Right atrium auricular region (tissue), 2 donors: Measurements from ENCODE around the gene CCDC183. TPM values are rescaled to one million over a fixed set of nuclear protein-coding genes. Genes with fewer than 3 reads are reported as not detected.
A peak's percentile ranks its signal among the peaks of the same experiment; 100 is the strongest.

Experiments used
- DNase-seq: peaks from one replicate; pipeline ENCODE4 v3.0.0-alpha.2; 2019; ENCODE audit warnings: low spot score
- H3K27ac ChIP-seq, 2 donors: fragments of 200-600 bp; sonication (generic); 1 replicate in 1 of 2; 2 replicates in 1 of 2; pipeline ENCODE4 v1.5.1; 2016 to 2019
- H3K27me3 ChIP-seq, 2 donors: fragments of 200-600 bp; sonication (generic); one replicate each; pipeline versions ENCODE4 v1.5.1 to v1.6.0; 2017 to 2019
- H3K36me3 ChIP-seq: fragments of 200-600 bp; sonication (generic); one replicate; pipeline ENCODE4 v1.5.1; 2016
- H3K4me1 ChIP-seq, 2 donors: fragments of 200-600 bp; sonication (generic); one replicate each; pipeline versions ENCODE4 v1.5.1 to v1.6.0; 2017 to 2019
- H3K4me3 ChIP-seq, 2 donors: fragments of 200-600 bp; sonication (generic); 1 replicate in 1 of 2; 2 replicates in 1 of 2; pipeline ENCODE4 v1.5.1; 2017 to 2019; ENCODE audit warnings: mild to moderate bottlenecking in 1 of 2, moderate library complexity in 1 of 2
- H3K9me3 ChIP-seq, 2 donors: fragments of 200-600 bp; sonication (generic); one replicate each; pipeline ENCODE4 v1.5.1; 2019
- total RNA-seq, 2 donors: library from RNA; depleted of rRNA; stranded (reverse); fragments of >200 nt; gene quantifications; one replicate each; pipeline ENCODE4 v1.1.0, GENCODE V29; 2016
- TF ChIP-seq, protein P1 (sequence below), 2 donors: fragments of 200-600 bp; sonication (generic); IDR thresholded peaks; one replicate each; pipeline ENCODE4 v1.5.1; 2019; ENCODE audit warnings: antibody characterized with exemption in 2 of 2

The CCDC183 gene
- 1 to 10 TPM; 2.3 to 2.5 TPM for total RNA-seq

- no peaks in the 10 kb centered on the region for H3K36me3 ChIP-seq
- peaks cover 0 to 7% of the 10 kb centered on the region in 2 donors for H3K27me3 ChIP-seq
- H3K4me3 ChIP-seq = no peak within 1 kb of the TSS
- DNase-seq = no peak
- peak within 1 kb of the TSS; percentile 6 to 53 for H3K27ac ChIP-seq
- H3K9me3 ChIP-seq = no peaks in the 10 kb centered on the region
- TF ChIP-seq, protein P1, sequence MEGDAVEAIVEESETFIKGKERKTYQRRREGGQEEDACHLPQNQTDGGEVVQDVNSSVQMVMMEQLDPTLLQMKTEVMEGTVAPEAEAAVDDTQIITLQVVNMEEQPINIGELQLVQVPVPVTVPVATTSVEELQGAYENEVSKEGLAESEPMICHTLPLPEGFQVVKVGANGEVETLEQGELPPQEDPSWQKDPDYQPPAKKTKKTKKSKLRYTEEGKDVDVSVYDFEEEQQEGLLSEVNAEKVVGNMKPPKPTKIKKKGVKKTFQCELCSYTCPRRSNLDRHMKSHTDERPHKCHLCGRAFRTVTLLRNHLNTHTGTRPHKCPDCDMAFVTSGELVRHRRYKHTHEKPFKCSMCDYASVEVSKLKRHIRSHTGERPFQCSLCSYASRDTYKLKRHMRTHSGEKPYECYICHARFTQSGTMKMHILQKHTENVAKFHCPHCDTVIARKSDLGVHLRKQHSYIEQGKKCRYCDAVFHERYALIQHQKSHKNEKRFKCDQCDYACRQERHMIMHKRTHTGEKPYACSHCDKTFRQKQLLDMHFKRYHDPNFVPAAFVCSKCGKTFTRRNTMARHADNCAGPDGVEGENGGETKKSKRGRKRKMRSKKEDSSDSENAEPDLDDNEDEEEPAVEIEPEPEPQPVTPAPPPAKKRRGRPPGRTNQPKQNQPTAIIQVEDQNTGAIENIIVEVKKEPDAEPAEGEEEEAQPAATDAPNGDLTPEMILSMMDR (IDR thresholded peaks at IDR 0.05) = no peak
- peaks cover 0 to 69% of the 10 kb centered on the region in 2 donors for H3K4me1 ChIP-seq
Observed at GRCh38 chr9:136796238-136796774, at the start of gene CCDC183. TSS of gene CCDC183 (plus strand) at chr9:136796338. CDS start at chr9:136796398, 60 bp downstream.

DNA sequence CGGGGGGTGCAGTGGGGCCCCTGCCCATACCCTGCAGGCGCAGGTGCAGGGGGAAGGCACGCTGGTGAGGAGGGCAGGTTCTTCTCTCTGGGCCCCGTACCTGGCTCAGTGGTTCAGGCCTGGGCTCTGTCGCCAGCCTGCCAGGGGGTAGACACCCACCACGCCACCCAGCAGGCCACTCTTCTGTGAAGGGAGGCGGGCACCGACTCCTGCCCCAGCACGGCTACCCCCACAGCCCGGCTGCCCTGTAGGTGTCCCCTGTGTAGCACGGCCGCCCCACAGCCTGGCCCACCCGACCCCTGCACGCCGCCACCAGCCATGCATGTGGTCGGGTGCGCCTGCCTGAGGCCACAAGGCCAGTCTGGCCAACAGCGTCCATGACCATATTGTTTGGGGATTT is 49.5 kb upstream of the CCDC183 start:
- Histone ChIP-seq H3K4me3 (no peak overlapping the region), H3K4me1 (peaks cover 0 to 33% of the 10 kb centered on the region in 2 donors), H3K27me3 (no peaks in the 10 kb centered on the region), H3K9me3 (peaks cover 0 to under 1% of the 10 kb centered on the region in 2 donors), H3K27ac (no peak overlapping the region), H3K36me3 (no peaks in the 10 kb centered on the region)
- DNase-seq = no peak
- TF ChIP-seq, protein P1 (IDR thresholded peaks at IDR 0.05) = no peak

DNA sequence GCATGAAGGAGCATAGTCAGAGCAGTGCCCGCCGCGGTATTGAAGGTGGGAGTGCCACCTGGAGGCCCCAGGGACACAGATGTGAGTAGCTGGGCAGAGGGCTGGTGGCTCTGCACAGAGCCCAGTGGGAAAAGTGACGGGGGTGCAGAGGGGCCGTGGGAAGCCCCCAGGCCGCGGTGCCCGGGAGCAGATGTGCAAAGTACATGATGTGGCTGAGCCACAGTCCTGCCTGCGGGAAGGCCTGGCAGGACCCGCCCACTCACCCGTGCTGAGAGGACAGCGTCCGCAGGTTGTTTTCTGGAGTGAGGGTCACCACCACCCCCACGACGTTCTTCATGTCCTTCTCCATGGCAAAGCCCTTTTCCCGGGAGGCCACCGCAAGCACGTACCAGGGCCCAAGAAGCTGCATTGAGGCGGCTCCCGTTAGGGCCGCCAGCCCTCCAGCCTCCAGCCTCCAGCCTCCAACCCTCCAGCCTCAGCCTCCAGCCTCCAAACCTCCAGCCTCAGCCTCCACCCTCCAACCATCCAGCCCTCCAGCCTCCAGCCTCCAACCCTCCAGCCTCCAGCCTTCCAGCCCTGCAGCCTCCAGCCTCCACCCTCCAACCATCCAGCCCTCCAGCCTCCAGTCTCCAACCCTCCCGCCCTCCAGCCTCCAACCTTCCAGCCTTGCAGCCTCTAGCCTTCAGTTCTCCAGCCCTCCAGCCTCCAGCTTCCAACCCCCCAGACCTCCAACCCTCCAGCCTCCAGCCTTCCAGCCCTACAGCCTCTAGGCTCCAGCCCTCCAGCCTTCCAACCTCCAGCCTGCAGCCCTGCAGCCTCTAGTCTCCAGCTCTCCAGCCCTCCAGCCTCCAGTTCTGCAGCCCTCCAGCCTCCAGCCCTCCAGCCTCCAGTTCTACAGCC is 48.7 kb upstream of the CCDC183 start:
- TF ChIP-seq, protein P1 (IDR thresholded peaks at IDR 0.05) = no peak
- H3K4me1 ChIP-seq = peaks cover 0 to 31% of the 10 kb centered on the region in 2 donors
- peak overlapping the region in 1 of 2 donors; percentile 40 for H3K27ac ChIP-seq
- H3K27me3 ChIP-seq = no peaks in the 10 kb centered on the region
- peaks cover 0 to 3% of the 10 kb centered on the region in 2 donors for H3K9me3 ChIP-seq
- no peaks in the 10 kb centered on the region for H3K36me3 ChIP-seq
- no peak for DNase-seq
- no peak overlapping the region for H3K4me3 ChIP-seq

DNA sequence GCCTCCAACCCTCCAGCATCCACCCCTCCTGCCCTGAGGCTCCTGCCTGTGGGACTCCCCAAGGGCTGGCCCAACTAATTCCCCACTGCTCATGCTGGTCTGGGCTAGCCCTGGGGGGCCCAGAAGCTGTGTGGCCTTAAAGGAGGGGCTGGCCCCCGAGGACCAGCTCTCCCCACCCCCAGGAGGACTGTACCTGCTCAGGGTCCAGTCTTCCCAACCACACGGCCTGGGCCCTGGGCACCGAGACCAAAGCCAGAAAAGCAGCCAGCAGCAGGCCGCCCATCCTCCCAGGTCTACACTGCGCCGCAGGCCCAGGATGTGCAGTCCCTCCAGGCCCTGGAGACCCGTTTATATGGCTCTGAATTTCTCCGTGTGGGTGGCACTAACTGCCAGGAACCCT is 47.9 kb upstream of the CCDC183 start, which contains the start of gene LCN6:
TSS of gene LCN6 (minus strand) at position 325 of the 400 bp plus-strand sequence. CDS start at position 283, 42 bp downstream.
- Histone ChIP-seq H3K27me3 (no peaks in the 10 kb centered on the region), H3K9me3 (peaks cover 0 to 3% of the 10 kb centered on the region in 2 donors), H3K4me3 (no peak within 1 kb of the TSS), H3K27ac (peak within 1 kb of the TSS in 1 of 2 donors; percentile 40), H3K36me3 (no peaks in the 10 kb centered on the region), H3K4me1 (peaks cover 0 to 23% of the 10 kb centered on the region in 2 donors)
- DNase-seq = no peak
- TF ChIP-seq, protein P1 (IDR thresholded peaks at IDR 0.05) = no peak

- H3K9me3 ChIP-seq = peaks cover 0 to 3% of the 10 kb centered on the region in 2 donors
- H3K27me3 ChIP-seq = no peaks in the 10 kb centered on the region
- TF ChIP-seq, protein P1 (IDR thresholded peaks at IDR 0.05) = no peak
- H3K4me3 ChIP-seq = no peak overlapping the region
- H3K27ac ChIP-seq = peak overlapping the region in 1 of 2 donors; percentile 40
- no peaks in the 10 kb centered on the region for H3K36me3 ChIP-seq
- no peak for DNase-seq
- peaks cover 0 to 23% of the 10 kb centered on the region in 2 donors for H3K4me1 ChIP-seq
Observed at GRCh38 chr9:136748666-136749611, 47.2 kb upstream of the CCDC183 start.
